Stimulated activated effector memory CD8-positive, alpha-beta T cell treated with anti-CD3 and anti-CD28 coated beads, Interleukin-12 subunit alpha, Interleukin-12 subunit beta, amount 100 ng/mL, for 72 hours (primary cell): ENCODE results near the gene ILRUN.
"Not testable (repeated sequence)": the region's sequence is repeated elsewhere in the genome, so short reads cannot be mapped to it uniquely, and the experiment has no call there.

Source experiments
- ATAC-seq: fragments of 150-1000 bp; cut with Tn5 transposase; 2 replicates; pipeline ENCODE4 v1.10.0; 2021
- DNase-seq, 2 donors: peaks; one replicate each; pipeline ENCODE4 v3.0.0; 2021 to 2022; ENCODE audit warnings: low spot score in 2 of 2
- H3K27ac Mint-ChIP-seq: one replicate; pipeline ENCODE4 v1.8.0; 2022; ENCODE audit warnings: mild to moderate bottlenecking, mixed read lengths
- H3K36me3 Mint-ChIP-seq: one replicate; pipeline ENCODE4 v1.8.0; 2022; ENCODE audit warnings: mild to moderate bottlenecking, mixed read lengths
- H3K4me1 Mint-ChIP-seq: one replicate; pipeline ENCODE4 v1.8.0; 2022; ENCODE audit warnings: mixed read lengths
- H3K4me3 Mint-ChIP-seq: one replicate; pipeline ENCODE4 v1.8.0; 2022; ENCODE audit warnings: mild to moderate bottlenecking, mixed read lengths
- H3K9me3 Mint-ChIP-seq: one replicate; pipeline ENCODE4 v1.8.0; 2022; ENCODE audit warnings: mixed read lengths

ILRUN gene

DNA sequence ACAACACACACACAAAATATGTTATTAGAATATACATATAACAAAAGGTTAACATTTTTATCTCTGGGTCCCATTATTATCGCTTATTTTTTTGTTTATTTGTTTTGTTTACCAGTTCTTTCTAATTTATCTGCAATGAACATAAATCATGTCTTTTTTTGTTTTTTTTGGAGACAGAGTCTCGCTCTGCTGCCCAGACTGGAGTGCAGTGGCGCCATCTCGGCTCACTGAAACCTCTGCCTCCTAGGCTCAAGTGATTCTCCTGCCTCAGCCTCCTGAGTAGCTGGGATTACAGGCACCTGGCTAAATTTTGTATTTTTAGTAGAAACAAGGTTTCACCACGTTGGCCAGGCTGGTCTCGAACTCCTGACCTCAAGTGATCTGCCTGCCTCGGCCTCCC lies 16.3 kb downstream of the ILRUN start:
- H3K27ac Mint-ChIP-seq, H3K4me3 Mint-ChIP-seq, H3K9me3 Mint-ChIP-seq, ATAC-seq, DNase-seq: not testable (repeated sequence)
- H3K4me1 Mint-ChIP-seq = peaks cover 18% of the 10 kb centered on the region
- H3K36me3 Mint-ChIP-seq = peaks cover 15% of the 10 kb centered on the region

DNA sequence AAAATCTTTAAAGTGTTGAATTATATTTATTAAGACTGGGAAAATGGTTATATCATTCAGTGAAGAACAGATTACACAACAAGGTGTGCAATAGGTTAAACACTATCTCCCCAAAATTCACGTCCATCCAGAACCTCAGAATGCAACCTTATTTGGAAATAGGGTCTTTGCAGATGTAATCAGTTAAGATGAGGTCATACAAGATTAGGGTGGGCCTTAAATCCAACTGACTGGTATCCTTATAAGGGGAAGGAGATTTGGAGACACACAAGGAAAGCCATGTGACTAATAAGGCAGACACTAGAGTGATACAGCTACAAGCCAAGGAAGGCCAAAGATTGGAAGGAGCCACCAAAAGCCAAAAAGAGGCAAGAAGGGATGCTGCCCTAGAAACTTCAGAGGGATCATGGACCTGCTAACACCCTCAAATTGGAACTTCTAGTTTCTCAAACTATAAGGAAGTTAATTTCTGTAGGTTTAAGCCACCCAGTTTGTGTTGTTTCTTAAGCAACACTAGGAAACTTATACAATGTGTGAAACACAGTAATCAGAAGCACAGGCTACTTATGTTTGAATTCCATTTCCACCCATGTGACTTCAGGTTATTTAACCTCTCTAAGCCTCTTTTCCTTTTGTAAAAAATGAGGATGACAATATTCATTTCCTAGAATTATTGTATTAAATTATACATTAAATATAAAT lies 16.9 kb downstream of the ILRUN start:
- DNase-seq (no peak), ATAC-seq (no peak)
- H3K27ac Mint-ChIP-seq = peak overlapping the region; percentile 11
- H3K4me1 Mint-ChIP-seq = peaks cover 12% of the 10 kb centered on the region
- H3K4me3 Mint-ChIP-seq = no peak overlapping the region
- peaks cover 9% of the 10 kb centered on the region for H3K36me3 Mint-ChIP-seq
- H3K9me3 Mint-ChIP-seq = no peaks in the 10 kb centered on the region

DNA sequence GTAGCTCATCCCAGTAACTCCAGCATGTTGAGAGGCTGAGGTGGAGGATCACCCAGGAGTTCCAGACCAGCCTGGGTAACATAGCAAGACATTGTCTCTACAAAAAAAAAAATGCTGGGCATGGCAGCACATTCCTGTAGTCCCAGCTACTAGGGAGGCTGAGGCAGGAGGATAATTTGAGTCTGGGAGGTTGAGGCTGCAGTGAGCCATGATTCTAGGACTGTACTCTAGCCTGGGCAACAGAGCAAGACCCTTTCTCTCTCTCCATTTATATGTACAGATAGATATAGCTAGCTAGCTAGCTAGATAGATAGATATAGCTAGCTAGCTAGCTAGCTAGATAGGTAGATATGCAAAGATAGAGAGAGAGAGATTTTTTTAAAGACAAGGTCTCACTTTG lies 20.4 kb downstream of the ILRUN start:
- H3K9me3 Mint-ChIP-seq = no peaks in the 10 kb centered on the region
- H3K4me3 Mint-ChIP-seq = no peak overlapping the region
- DNase-seq = no peak
- peaks cover 37% of the 10 kb centered on the region for H3K4me1 Mint-ChIP-seq
- peaks cover 15% of the 10 kb centered on the region for H3K36me3 Mint-ChIP-seq
- no peak for ATAC-seq
- peak overlapping the region; percentile 3 for H3K27ac Mint-ChIP-seq

DNA sequence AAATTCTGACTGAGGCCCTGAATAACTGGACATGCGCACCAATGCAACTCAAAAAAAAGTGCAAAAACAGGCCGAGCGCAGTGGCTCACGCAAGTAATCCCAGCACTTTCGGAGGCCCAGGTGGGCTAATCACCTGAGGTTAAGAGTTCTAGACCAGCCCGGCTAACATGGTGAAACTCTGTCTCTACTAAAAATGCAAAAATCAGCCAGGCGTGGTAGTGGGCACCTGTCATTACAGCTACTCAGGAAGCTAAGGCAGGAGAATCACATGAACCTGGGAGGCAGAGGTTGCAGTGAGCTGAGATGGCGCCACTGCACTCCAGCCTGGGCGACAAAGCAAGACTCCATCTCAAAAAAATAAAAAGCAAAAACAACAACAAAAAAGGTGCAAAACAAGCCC lies 21.6 kb downstream of the ILRUN start:
- ATAC-seq, DNase-seq, H3K4me3 Mint-ChIP-seq, H3K9me3 Mint-ChIP-seq, H3K27ac Mint-ChIP-seq: not testable (repeated sequence)
- H3K36me3 Mint-ChIP-seq = peaks cover 15% of the 10 kb centered on the region
- peaks cover 46% of the 10 kb centered on the region for H3K4me1 Mint-ChIP-seq

DNA sequence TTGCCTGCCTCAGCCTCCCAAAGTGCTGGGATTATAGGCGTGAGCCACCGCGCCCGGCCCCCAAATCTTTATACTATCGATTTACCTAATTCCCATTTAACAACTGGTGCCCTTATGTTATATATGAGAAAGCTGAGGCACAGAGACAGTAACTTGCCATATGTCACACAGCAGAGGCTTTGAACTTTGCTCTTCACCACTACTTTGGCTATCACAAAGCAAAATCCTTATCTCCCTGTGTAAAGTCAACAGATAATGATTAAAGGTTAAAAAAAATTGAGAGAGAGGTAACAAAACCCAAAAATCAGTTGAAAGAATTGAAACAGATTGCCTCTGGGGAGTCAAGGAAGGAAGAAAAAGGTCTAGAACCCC lies 22.3 kb downstream of the ILRUN start:
- peak overlapping the region; percentile 88 for H3K27ac Mint-ChIP-seq
- peaks cover 40% of the 10 kb centered on the region for H3K4me1 Mint-ChIP-seq
- H3K4me3 Mint-ChIP-seq = peak overlapping the region; percentile 62
- peaks cover 15% of the 10 kb centered on the region for H3K36me3 Mint-ChIP-seq
- DNase-seq (no peak), ATAC-seq (no peak)
- H3K9me3 Mint-ChIP-seq = no peaks in the 10 kb centered on the region

DNA sequence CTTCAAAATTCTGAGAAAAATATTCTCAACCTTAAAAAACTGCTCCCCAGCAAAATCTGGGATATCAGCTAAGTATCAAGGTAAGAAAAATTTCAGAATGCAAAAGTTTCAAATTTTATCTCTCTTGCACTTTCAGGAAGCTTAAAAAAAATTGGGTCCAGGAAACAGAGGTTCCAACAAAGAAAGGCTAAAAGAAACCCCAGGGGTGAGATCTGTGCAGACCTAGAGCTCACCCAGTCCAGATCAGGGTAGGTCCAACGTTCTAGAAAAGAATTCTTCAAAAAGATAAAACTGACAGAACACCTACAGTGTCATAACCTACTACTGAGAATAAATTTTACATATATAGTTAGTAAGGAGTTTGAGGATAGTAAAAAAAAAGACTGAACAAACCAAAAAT lies 23.5 kb downstream of the ILRUN start:
- H3K36me3 Mint-ChIP-seq = peaks cover 6% of the 10 kb centered on the region
- H3K4me1 Mint-ChIP-seq = peaks cover 40% of the 10 kb centered on the region
- peak overlapping the region; percentile 88 for H3K27ac Mint-ChIP-seq
- H3K4me3 Mint-ChIP-seq = peak overlapping the region; percentile 62
- ATAC-seq = no peak
- H3K9me3 Mint-ChIP-seq = no peaks in the 10 kb centered on the region
- DNase-seq = no peak

DNA sequence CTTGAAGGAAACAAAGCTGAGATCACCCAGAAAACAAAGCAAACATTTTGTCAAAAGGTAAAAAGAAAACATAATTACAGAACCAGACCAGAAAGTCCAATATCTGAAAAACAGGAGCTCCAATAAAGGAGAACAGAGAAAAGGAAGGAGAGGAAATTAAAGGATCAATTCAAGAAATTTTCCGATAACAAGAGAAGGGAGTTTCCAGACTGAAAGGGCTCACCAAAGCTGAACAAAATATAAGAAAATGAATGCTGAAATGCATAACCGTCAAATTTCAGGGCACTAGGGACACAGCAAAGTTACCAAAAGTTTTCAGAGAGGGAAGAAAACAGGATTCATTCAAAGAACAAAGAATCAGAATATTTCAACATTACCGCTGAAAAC lies 23.9 kb downstream of the ILRUN start:
- no peak for DNase-seq
- no peaks in the 10 kb centered on the region for H3K9me3 Mint-ChIP-seq
- peaks cover 6% of the 10 kb centered on the region for H3K36me3 Mint-ChIP-seq
- no peak for ATAC-seq
- peak overlapping the region; percentile 62 for H3K4me3 Mint-ChIP-seq
- H3K4me1 Mint-ChIP-seq = peaks cover 40% of the 10 kb centered on the region
- peak overlapping the region; percentile 88 for H3K27ac Mint-ChIP-seq

DNA sequence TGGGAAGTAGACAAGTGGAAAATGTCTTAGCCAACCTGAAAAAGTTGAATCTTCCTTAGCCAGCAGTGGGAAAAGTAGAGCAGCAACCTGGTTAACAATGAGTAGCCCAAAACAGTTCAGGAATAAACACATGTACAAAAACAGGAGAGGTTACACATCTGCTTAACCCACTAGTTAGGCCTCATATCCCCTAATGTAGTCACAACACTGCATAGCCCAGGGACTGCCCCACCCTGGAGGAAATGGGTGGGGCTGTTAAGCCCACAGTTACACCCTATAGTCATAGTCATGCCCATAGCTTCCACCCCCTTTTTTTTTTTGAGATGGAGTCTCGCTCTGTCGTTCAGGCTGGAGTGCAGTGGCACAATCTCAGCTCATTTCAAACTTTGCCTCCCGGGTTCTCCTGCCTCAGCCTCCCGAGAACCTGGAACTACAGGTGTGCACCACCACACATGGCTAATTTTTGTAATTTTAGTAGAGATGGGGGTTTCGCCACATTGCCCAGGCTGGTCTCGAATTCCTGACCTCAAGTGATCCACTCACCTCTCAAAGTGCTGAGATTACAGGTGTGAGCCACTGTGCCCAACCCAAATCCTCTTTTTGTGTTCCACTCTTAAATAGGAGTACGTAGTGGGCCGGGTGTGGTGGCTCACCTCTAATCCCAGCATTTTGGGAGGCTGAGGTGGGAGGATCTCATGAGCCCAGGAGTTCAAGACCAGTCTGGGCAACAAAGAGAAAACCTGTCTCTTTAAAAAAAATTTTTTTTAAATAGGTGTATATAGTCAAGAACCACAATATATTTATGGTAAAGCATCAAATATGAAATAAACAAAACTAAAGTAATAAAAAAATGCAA lies 24.5 kb downstream of the ILRUN start:
- DNase-seq (peak; percentile 39 to 79), ATAC-seq (peak; percentile 100)
- Mint-ChIP-seq H3K9me3 (no peaks in the 10 kb centered on the region), H3K4me3 (peak overlapping the region; percentile 62), H3K27ac (peak overlapping the region; percentile 88), H3K4me1 (peaks cover 40% of the 10 kb centered on the region), H3K36me3 (peaks cover 6% of the 10 kb centered on the region)

DNA sequence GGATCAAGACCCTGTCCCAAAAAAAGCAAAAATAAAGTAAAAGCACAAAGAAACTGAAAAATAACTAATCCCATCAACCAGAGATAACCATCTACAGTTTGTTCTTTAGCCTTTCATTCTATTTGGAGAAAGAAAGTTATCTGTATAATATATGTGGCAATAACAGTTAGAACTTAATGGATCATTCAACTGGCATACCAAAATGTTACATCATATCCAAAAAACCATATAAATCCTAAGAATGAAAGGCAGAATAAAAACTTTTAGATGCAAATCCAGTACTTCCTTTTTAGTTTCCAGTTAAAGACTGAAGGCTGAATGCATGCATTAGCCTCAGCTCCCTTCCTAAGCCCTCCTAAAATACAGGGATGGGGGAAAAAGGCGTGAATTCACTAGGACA lies 25.2 kb downstream of the ILRUN start:
- Mint-ChIP-seq H3K4me3 (peak overlapping the region; percentile 62), H3K9me3 (no peaks in the 10 kb centered on the region)

DNA sequence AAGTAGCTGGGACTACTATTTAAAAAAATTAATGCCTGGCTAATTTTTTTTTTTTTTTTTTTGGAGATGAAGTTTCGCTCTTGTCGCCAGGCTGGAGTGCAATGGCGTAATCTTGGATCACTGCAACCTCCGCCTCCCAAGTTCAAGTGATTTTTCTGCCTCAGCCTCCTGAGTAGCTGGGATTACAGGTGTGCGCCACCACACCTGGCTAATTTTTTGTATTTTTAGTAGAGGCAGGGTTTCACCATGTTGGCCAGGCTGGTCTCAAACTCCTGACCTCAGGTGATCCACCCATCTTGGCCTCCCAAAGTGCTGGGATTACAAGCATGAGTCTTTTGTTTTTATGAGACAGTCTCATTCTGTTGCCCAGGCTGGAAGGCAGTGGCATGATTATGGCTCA lies 27.8 kb downstream of the ILRUN start:
- not testable (repeated sequence) for ATAC-seq, H3K9me3 Mint-ChIP-seq, H3K4me3 Mint-ChIP-seq, H3K27ac Mint-ChIP-seq, DNase-seq
- Mint-ChIP-seq H3K36me3 (peaks cover 17% of the 10 kb centered on the region), H3K4me1 (peaks cover 47% of the 10 kb centered on the region)

More for the DNA sequence above, 25.2 kb downstream of the ILRUN start:
- ATAC-seq = no peak
- Mint-ChIP-seq H3K36me3 (peaks cover 6% of the 10 kb centered on the region), H3K27ac (peak overlapping the region; percentile 88), H3K4me1 (peaks cover 40% of the 10 kb centered on the region)
- no peak for DNase-seq

DNA sequence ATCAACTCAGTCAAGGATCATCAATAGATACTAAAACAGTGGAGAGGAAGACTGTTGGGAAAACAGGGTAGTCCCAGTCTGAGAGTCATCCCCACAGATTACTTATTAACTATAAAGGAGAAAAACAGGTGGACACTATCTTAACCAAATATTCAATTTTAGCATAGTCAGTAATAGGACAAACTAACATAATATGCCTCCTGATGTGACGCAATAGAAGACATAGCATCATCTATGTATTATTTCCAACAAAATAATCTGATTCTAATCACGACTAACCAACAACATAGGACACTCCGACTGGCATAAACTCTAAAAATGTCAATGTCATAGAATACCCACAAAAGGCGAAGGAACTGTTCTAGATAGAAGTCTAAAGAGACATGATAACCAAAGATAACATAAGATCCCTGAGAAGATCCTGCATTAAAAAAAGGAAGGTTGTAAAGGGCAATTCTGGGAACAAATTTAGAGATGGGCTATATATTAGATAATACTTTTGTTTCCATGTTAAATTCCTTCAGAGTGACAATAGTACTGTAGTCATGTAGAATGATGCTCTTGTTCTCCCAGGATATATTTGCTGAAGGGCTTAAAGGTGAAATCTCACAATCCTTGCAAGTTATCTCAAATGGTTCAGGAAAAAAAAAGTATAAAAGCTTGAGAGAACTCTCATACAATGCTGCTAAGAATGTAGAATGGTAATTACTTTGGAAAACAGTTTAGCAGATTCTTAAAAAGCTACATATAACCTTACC lies 28.9 kb downstream of the ILRUN start:
- peaks cover 15% of the 10 kb centered on the region for H3K36me3 Mint-ChIP-seq
- H3K27ac Mint-ChIP-seq = no peak overlapping the region
- no peak overlapping the region for H3K4me3 Mint-ChIP-seq
- peaks cover 40% of the 10 kb centered on the region for H3K4me1 Mint-ChIP-seq
- no peak for DNase-seq
- H3K9me3 Mint-ChIP-seq = no peaks in the 10 kb centered on the region
- ATAC-seq = no peak

DNA sequence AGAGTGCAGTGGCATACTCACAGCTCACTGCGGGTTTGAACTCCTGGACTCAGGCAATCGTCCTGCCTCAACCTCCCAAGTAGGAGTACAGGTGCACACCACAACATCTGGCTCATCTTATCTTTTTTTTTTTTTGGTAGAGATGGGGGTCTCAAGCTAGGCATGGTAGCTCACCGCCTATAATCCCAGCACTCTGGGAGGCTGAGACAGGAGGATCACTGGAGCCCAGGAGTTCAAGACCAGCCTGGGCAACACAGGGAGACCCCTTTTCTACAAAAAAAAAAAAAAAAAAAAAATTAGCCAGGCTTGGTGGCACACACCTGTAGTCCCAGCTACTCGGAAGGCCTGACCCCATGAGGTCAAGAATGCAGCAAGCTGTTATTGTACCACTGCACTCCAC lies 31.5 kb downstream of the ILRUN start:
- peak overlapping the region; percentile 54 for H3K4me3 Mint-ChIP-seq
- H3K4me1 Mint-ChIP-seq = peaks cover 18% of the 10 kb centered on the region
- ATAC-seq = no peak
- peaks cover 11% of the 10 kb centered on the region for H3K36me3 Mint-ChIP-seq
- peak overlapping the region; percentile 97 for H3K27ac Mint-ChIP-seq
- no peak for DNase-seq
- H3K9me3 Mint-ChIP-seq = no peaks in the 10 kb centered on the region

DNA sequence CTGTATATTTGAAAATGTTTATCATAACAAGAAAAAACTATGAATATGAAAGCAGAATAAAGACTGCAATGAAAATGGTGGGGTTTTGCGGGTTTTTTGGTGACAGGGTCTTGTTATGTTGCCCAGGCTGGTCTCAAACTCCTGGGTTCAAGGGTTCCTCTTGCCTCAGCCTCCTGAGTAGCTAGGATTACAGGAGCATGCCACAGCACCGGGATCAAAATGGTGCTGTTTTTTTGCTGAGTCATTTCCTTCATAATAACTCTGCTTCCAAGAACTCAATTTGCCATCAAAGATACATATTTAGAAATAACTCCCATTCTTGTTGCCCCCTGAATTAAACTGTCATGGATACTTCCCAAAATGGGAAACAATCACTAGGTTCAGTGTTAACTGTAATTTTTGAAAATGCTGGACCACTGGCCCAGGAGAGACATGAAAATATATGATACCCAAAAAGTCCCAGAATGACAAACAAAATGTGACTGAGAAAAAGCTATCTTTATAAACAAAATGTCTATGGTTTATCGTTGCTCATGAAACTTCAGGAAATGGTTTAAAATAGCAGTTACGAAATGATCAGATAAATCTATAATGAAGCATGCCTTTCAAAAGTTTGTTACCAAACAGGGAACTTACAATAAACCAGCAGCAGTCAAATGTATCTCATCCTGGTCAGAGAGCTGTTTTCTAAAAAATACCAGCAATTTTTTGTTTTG lies 32.2 kb downstream of the ILRUN start:
- Mint-ChIP-seq H3K4me3 (peak overlapping the region; percentile 54), H3K4me1 (peaks cover 17% of the 10 kb centered on the region), H3K36me3 (peaks cover 11% of the 10 kb centered on the region), H3K27ac (peak overlapping the region; percentile 97), H3K9me3 (no peaks in the 10 kb centered on the region)
- peak; percentile 11 for ATAC-seq
- DNase-seq = no peak

DNA sequence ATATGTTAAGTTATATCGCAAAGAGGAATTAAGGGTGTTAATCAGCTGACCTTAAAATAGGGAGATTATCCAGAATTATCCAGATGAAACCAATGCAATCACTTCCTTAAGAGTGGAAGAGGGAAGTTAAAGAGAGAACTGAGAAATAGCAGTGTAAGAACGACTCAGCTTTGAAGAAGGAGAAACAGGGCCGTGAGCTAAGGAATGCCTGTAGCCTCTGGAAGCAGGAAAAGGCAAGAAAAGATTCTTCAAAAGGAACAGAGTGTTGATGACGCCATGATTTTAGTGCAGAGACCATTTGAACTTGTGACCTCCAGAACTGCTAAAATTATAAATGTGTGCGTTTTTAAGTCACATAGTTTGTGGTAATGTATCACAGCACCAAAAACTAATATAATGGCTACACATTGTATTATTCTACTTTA lies 32.7 kb downstream of the ILRUN start:
- peak overlapping the region; percentile 54 for H3K4me3 Mint-ChIP-seq
- peaks cover 17% of the 10 kb centered on the region for H3K4me1 Mint-ChIP-seq
- H3K9me3 Mint-ChIP-seq = no peaks in the 10 kb centered on the region
- no peak for DNase-seq
- ATAC-seq = no peak
- H3K36me3 Mint-ChIP-seq = peaks cover 11% of the 10 kb centered on the region
- H3K27ac Mint-ChIP-seq = peak overlapping the region; percentile 97

DNA sequence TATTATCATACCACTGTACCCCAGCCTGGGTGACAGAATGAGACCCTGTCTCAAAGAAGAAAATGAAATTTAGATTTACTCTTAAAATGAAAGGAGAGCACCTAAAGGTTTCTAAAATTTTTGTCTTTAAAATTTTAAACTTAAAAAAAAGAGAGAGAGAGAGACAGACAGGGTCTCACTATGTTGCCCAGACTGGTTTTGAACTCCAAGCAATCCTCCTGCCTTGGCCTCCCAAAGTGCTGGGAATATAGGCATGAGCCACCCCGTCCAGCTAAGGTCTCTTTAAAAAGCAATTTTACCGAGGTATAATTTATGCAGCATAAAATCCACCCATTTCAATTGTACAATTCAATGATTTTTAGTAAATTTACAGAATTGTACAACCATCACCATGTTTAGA lies 33.2 kb downstream of the ILRUN start:
- peak overlapping the region; percentile 97 for H3K27ac Mint-ChIP-seq
- H3K4me3 Mint-ChIP-seq = peak overlapping the region; percentile 54

More for the DNA sequence above, 33.2 kb downstream of the ILRUN start:
- DNase-seq (no peak), ATAC-seq (no peak)
- Mint-ChIP-seq H3K36me3 (peaks cover 11% of the 10 kb centered on the region), H3K4me1 (peaks cover 17% of the 10 kb centered on the region), H3K9me3 (no peaks in the 10 kb centered on the region)
